GM12878 (cell line): Measurements from ENCODE around the gene RPL29. TPM values are rescaled to one million over a fixed set of nuclear protein-coding genes. Genes with fewer than 3 reads are reported as not detected.

Experiments used
- BCL11A ChIP-seq: IDR thresholded peaks from 2 replicates; pipeline ENCODE4 v1.6.1; 2011; ENCODE audit warnings: low read depth, low read length
- CEBPZ ChIP-seq: fragments of 150-350 bp; IDR thresholded peaks from 2 replicates; pipeline ENCODE4 v1.6.1; 2016; ENCODE audit warnings: low read depth, low read length
- CHD2 ChIP-seq: IDR thresholded peaks from 2 replicates; pipeline ENCODE4 v1.6.1; 2011; ENCODE audit warnings: low read depth, low read length, improper control_type of control experiment, borderline replicate concordance
- CHD4 ChIP-seq: fragments of 200-600 bp; sonication (generic); IDR thresholded peaks from 2 replicates; pipeline ENCODE4 v1.6.1; 2016; ENCODE audit warnings: mild to moderate bottlenecking
- CREM ChIP-seq: IDR thresholded peaks from 2 replicates; pipeline ENCODE4 v1.6.1; 2014; ENCODE audit warnings: antibody characterized with exemption, low read depth
- EP300 ChIP-seq, 2 experiments: fragments of 150-350 bp in 1 of 2; IDR thresholded peaks; 2 replicates each; pipeline ENCODE4 v1.6.1; 2011 to 2012; ENCODE audit warnings: low read depth in 2 of 2, low read length in 2 of 2, borderline replicate concordance in 1 of 2, improper control_type of control experiment in 1 of 2, inconsistent platforms in 1 of 2; ENCODE audit not compliant: control insufficient read depth in 1 of 2
- ETV6 ChIP-seq, 2 experiments: fragments of 450-650 bp in 1 of 2; IDR thresholded peaks in 1 of 2; conservative IDR thresholded peaks in 1 of 2; 2 replicates each; pipeline ENCODE4 v1.6.1; 2014; ENCODE audit warnings: antibody characterized with exemption in 1 of 2, borderline replicate concordance in 1 of 2, low read depth in 1 of 2, mild to moderate bottlenecking in 1 of 2, moderate library complexity in 1 of 2
- FOXM1 ChIP-seq: IDR thresholded peaks from 2 replicates; pipeline ENCODE4 v1.6.1; 2012; ENCODE audit warnings: low read depth, mild to moderate bottlenecking, inconsistent platforms, low read length, moderate library complexity
- HDAC2 ChIP-seq: fragments of 200-600 bp; sonication (generic); IDR thresholded peaks from 2 replicates; pipeline ENCODE4 v1.6.1; 2017
- HDGF ChIP-seq: fragments of 450-650 bp; IDR thresholded peaks from 2 replicates; pipeline ENCODE4 v1.6.1; 2016; ENCODE audit warnings: antibody characterized with exemption
- MEF2B ChIP-seq: fragments of 450-650 bp; IDR thresholded peaks from 2 replicates; pipeline ENCODE4 v1.6.1; 2018; ENCODE audit warnings: mild to moderate bottlenecking, moderate library complexity; ENCODE audit not compliant: partially characterized antibody, poor library complexity, severe bottlenecking
- NR2F1 ChIP-seq: fragments of 450-650 bp; conservative IDR thresholded peaks from 2 replicates; pipeline ENCODE4 v1.6.1; 2017; ENCODE audit warnings: mild to moderate bottlenecking
- NRF1 ChIP-seq: conservative IDR thresholded peaks from 2 replicates; pipeline ENCODE4 v1.6.1; 2011; ENCODE audit warnings: mild to moderate bottlenecking, low read depth, low read length, improper control_type of control experiment
- POLR2A ChIP-seq: IDR thresholded peaks from 2 replicates; pipeline ENCODE4 v1.6.1; 2011; ENCODE audit warnings: low read depth, mild to moderate bottlenecking, low read length
- RUNX3 ChIP-seq: IDR thresholded peaks from 2 replicates; pipeline ENCODE4 v1.6.1; 2012; ENCODE audit warnings: low read length, inconsistent platforms
- SMAD5 ChIP-seq: IDR thresholded peaks from 2 replicates; pipeline ENCODE4 v1.6.1; 2016; ENCODE audit warnings: antibody characterized with exemption, low read depth
- SMARCA5 ChIP-seq: fragments of 450-650 bp; IDR thresholded peaks from 2 replicates; pipeline ENCODE4 v1.6.1; 2017; ENCODE audit warnings: mild to moderate bottlenecking
- TAF1 ChIP-seq: IDR thresholded peaks from 2 replicates; pipeline ENCODE4 v1.6.1; 2011; ENCODE audit warnings: mild to moderate bottlenecking, low read depth, low read length, borderline replicate concordance
- TARDBP ChIP-seq: IDR thresholded peaks from 2 replicates; pipeline ENCODE4 v1.6.1; 2016; ENCODE audit warnings: borderline replicate concordance
- ZNF622 ChIP-seq: fragments of 450-650 bp; IDR thresholded peaks from 2 replicates; pipeline ENCODE4 v1.6.1; 2017; ENCODE audit warnings: mild to moderate bottlenecking, inconsistent platforms
- polyA plus RNA-seq, 11 experiments: library from polyadenylated mRNA; depleted of rRNA in 4 of 11; unstranded in 6 of 11; stranded (reverse) in 5 of 11; fragments of >200 nt; fragmentation: Nextera tagmentation in 4 of 11; fragmentation: Illumina TruSeq in 1 of 11; extraction: Ambion mirVana in 4 of 11; extraction: Trizol in 1 of 11; gene quantifications; 1 replicate in 1 of 11; 2 replicates in 10 of 11; pipeline versions ENCODE4 v1.2.1 to v1.2.3, GENCODE V29; 2011 to 2016; ENCODE audit warnings: inconsistent platforms in 2 of 11, missing spikeins in 2 of 11, low read depth in 1 of 11
- total RNA-seq, 4 experiments: library from RNA; depleted of rRNA in 3 of 4; stranded (reverse); fragments of >200 nt in 3 of 4; fragmentation: Illumina TruSeq in 1 of 4; extraction: Trizol in 1 of 4; gene quantifications; 2 replicates each; pipeline versions ENCODE4 v1.2.1 to v1.2.3, GENCODE V29; 2013 to 2021
- TF ChIP-seq, protein P1 (sequence below): fragments of 450-650 bp; IDR thresholded peaks from 2 replicates; pipeline ENCODE4 v1.6.1; 2017; ENCODE audit warnings: mild to moderate bottlenecking, low read depth, inconsistent platforms; ENCODE audit not compliant: poor library complexity, severe bottlenecking
- TF ChIP-seq, protein P2 (sequence below): fragments of 450-650 bp; IDR thresholded peaks from 2 replicates; pipeline ENCODE4 v1.6.1; 2016; ENCODE audit warnings: mild to moderate bottlenecking
- TF ChIP-seq, protein P3 (sequence below): fragments of 450-650 bp; IDR thresholded peaks from 2 replicates; pipeline ENCODE4 v1.6.1; 2014; ENCODE audit warnings: mild to moderate bottlenecking

The RPL29 gene
- total and polyA plus RNA-seq, 10 of the 15 experiments (the other 5 are each of a cell fraction or from before 2014, with no cell fraction given), result 1,053 to 2,477 (median 1,657) TPM

GRCh38 chr3:51995346-51996163 is at the start of gene RPL29 (continued):
- TF ChIP-seq CEBPZ, result no peak
- TF ChIP-seq, protein P1, sequence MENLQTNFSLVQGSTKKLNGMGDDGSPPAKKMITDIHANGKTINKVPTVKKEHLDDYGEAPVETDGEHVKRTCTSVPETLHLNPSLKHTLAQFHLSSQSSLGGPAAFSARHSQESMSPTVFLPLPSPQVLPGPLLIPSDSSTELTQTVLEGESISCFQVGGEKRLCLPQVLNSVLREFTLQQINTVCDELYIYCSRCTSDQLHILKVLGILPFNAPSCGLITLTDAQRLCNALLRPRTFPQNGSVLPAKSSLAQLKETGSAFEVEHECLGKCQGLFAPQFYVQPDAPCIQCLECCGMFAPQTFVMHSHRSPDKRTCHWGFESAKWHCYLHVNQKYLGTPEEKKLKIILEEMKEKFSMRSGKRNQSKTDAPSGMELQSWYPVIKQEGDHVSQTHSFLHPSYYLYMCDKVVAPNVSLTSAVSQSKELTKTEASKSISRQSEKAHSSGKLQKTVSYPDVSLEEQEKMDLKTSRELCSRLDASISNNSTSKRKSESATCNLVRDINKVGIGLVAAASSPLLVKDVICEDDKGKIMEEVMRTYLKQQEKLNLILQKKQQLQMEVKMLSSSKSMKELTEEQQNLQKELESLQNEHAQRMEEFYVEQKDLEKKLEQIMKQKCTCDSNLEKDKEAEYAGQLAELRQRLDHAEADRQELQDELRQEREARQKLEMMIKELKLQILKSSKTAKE, result peak; percentile 22
- peak; percentile 100 for TF ChIP-seq TAF1
- TF ChIP-seq TARDBP, result peak; percentile 87
- no peak for TF ChIP-seq EP300 (IDR thresholded peaks at IDR 0.05; ENCODE audit: borderline replicate concordance in 1 of 2, control insufficient read depth in 1 of 2, low read depth in 2 of 2, low read length in 2 of 2)
- TF ChIP-seq BCL11A, result no peak
- TF ChIP-seq, protein P2, sequence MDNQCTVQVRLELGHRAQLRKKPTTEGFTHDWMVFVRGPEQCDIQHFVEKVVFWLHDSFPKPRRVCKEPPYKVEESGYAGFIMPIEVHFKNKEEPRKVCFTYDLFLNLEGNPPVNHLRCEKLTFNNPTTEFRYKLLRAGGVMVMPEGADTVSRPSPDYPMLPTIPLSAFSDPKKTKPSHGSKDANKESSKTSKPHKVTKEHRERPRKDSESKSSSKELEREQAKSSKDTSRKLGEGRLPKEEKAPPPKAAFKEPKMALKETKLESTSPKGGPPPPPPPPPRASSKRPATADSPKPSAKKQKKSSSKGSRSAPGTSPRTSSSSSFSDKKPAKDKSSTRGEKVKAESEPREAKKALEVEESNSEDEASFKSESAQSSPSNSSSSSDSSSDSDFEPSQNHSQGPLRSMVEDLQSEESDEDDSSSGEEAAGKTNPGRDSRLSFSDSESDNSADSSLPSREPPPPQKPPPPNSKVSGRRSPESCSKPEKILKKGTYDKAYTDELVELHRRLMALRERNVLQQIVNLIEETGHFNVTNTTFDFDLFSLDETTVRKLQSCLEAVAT, result no peak
- peak; percentile 91 for TF ChIP-seq CREM
- TF ChIP-seq HDAC2, result no peak
- peak; percentile 33; the same call in 1 of the 2 replicates for TF ChIP-seq SMARCA5
- no peak for TF ChIP-seq FOXM1
- TF ChIP-seq CHD4, result no peak
- TF ChIP-seq HDGF, result no peak; the same call in 1 of the 2 replicates
- peak; percentile 81 for TF ChIP-seq CHD2
- peak; percentile 97 for TF ChIP-seq SMAD5
- peak; percentile 33 for TF ChIP-seq MEF2B
- peak; percentile 89 for TF ChIP-seq RUNX3
- TF ChIP-seq NRF1, result no peak
- TF ChIP-seq ZNF622, result no peak
- TF ChIP-seq POLR2A, result peak; percentile 100
- TF ChIP-seq ETV6 (conservative IDR thresholded peaks at IDR 0.05 in 1 of 2, IDR thresholded peaks at IDR 0.05 in 1 of 2; ENCODE audit: borderline replicate concordance in 1 of 2, low read depth in 1 of 2), result peak in 1 of 2 experiments; percentile 61; a peak in 1 of 4 replicates
- TF ChIP-seq, protein P3, sequence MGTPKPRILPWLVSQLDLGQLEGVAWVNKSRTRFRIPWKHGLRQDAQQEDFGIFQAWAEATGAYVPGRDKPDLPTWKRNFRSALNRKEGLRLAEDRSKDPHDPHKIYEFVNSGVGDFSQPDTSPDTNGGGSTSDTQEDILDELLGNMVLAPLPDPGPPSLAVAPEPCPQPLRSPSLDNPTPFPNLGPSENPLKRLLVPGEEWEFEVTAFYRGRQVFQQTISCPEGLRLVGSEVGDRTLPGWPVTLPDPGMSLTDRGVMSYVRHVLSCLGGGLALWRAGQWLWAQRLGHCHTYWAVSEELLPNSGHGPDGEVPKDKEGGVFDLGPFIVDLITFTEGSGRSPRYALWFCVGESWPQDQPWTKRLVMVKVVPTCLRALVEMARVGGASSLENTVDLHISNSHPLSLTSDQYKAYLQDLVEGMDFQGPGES, result peak; percentile 61
- peak; percentile 56; the same call in 1 of the 2 replicates for TF ChIP-seq NR2F1
